BJ (cell line): Measurements from ENCODE around the gene INHBC. TPM values are rescaled to one million over a fixed set of nuclear protein-coding genes. Genes with fewer than 3 reads are reported as not detected.
"Not testable (repeated sequence)": the region's sequence is repeated elsewhere in the genome, so short reads cannot be mapped to it uniquely, and the experiment has no call there.

Experiments used
- CTCF ChIA-PET: fragments of 350-600 bp; formaldehyde crosslinking; extraction: SDS; loops from one replicate; lab custom pipeline; 2021; ENCODE audit warnings: antibody characterized with exemption, inconsistent platforms; lab: Yijun Ruan, JAX
- POLR2A ChIA-PET: fragments of 300-600 bp; sonication (Branson Sonifier 250); formaldehyde crosslinking; extraction: SDS; loops from one replicate; lab custom pipeline; 2021; ENCODE audit warnings: antibody characterized with exemption; lab: Charles Lee
- DNase-seq: peaks from one replicate; pipeline ENCODE4 v3.0.0-alpha.2; 2011; ENCODE audit warnings: low read depth
- H3K27me3 ChIP-seq: 2 replicates; pipeline ENCODE4 v1.6.0; 2011; ENCODE audit warnings: low read length; ENCODE audit not compliant: control insufficient read depth, insufficient read depth
- H3K36me3 ChIP-seq: 2 replicates; pipeline ENCODE4 v1.5.1; 2011; ENCODE audit warnings: low read length; ENCODE audit not compliant: control insufficient read depth, insufficient read depth
- H3K4me3 ChIP-seq: 2 replicates; pipeline ENCODE4 v1.5.1; 2011; ENCODE audit warnings: low read depth, mild to moderate bottlenecking, control low read depth, low read length
- polyA plus RNA-seq: library from polyadenylated mRNA; depleted of rRNA; stranded (reverse); fragments of >200 nt; gene quantifications from 2 replicates; pipeline ENCODE4 v1.2.3, GENCODE V29; 2011
- TF ChIP-seq, protein P1 (sequence below): IDR thresholded peaks from 2 replicates; pipeline ENCODE4 v1.5.1; 2011; ENCODE audit warnings: low read depth, mild to moderate bottlenecking, control low read depth, inconsistent platforms, low read length, moderate library complexity; ENCODE audit not compliant: insufficient read depth

The INHBC gene
- polyA plus RNA-seq, 1 experiment: 0.09 TPM

DNA sequence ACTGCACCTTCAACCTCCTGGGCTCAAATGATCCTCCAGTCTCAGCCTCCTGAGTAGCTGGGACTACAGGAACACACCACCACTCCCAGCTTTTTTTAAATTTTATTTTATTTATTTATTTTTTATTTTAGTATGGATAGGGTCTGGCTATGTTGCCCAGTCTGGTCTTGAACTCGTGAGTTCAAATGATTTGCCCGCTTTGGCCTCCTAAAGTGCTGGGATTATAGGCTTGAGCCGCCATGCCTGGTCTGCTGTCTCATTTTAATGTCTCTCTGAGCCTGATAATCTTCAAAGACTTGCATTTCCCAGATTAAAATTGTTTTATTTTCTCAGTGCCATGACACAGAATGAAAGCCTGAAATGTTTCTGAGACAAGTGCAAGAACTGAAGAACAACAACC, 1.2 kb upstream of the INHBC start:
- Histone ChIP-seq H3K27me3 (no peaks in the 10 kb centered on the region; the same call in 1 of the 2 replicates), H3K4me3 (no peak overlapping the region), H3K36me3 (no peaks in the 10 kb centered on the region)
- ChIA-PET POLR2A (no interaction called here), CTCF (interaction anchor here (1.5 to 1.6 kb wide), 2 partner anchors 12 to 19 kb away, joined by 3 to 6 read pairs; no protein-coding TSS in a partner anchor)
- DNase-seq: no peak
- TF ChIP-seq, protein P1, sequence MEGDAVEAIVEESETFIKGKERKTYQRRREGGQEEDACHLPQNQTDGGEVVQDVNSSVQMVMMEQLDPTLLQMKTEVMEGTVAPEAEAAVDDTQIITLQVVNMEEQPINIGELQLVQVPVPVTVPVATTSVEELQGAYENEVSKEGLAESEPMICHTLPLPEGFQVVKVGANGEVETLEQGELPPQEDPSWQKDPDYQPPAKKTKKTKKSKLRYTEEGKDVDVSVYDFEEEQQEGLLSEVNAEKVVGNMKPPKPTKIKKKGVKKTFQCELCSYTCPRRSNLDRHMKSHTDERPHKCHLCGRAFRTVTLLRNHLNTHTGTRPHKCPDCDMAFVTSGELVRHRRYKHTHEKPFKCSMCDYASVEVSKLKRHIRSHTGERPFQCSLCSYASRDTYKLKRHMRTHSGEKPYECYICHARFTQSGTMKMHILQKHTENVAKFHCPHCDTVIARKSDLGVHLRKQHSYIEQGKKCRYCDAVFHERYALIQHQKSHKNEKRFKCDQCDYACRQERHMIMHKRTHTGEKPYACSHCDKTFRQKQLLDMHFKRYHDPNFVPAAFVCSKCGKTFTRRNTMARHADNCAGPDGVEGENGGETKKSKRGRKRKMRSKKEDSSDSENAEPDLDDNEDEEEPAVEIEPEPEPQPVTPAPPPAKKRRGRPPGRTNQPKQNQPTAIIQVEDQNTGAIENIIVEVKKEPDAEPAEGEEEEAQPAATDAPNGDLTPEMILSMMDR: no peak

DNA sequence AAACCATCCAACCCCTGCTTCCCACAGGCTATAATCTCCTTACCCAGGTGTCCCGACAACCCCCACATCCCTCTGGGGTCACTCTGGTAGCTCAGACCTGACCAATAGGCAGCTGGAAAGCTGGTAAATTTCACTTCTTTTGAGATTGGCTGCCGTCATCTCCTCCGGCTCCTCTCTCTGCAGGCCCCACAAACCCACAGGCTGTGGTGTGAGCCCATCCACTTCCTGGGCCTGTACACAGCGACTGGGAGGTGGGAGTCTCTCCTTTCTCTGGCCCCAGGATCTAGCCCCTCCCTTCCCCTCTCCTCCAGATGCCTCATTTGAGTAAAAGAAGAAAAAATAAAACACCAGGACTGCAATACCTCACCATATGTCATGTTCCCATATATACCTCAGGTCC, 709 bp downstream of the INHBC start:
- ChIA-PET POLR2A (no interaction called here), CTCF (interaction anchor here (1.6 kb wide), 2 partner anchors 17 to 20 kb away, joined by 3 to 8 read pairs; partner anchors contain the start of gene INHBE)
- no peak for DNase-seq
- no peak overlapping the region for H3K4me3 ChIP-seq
- no peaks in the 10 kb centered on the region; the same call in 1 of the 2 replicates for H3K27me3 ChIP-seq
- no peaks in the 10 kb centered on the region for H3K36me3 ChIP-seq
- TF ChIP-seq, protein P1: no peak

DNA sequence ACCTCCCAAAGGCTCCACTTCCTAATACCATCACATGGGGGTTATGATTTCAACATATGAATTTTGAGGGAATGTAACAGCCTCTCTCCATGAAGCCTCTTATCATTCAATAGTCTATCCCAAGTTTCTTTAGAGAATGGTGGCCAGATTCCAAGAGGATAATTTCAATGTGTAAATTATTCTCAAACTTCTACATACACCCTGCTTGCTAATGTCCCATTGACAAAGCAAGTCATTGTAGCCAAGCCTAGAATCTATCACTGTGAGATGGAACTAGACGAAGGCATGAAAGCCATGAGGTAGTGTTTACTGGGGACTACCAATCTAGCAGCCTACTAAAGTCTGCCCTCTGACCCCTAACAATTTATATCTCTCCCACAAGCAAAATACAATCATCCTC, 3.8 kb downstream of the INHBC start:
- TF ChIP-seq, protein P1: no peak
- DNase-seq: no peak
- POLR2A ChIA-PET: no interaction called here
- H3K36me3 ChIP-seq: no peaks in the 10 kb centered on the region
- CTCF ChIA-PET: interaction anchor here (1.4 to 2.5 kb wide), 2 partner anchors 14 to 17 kb away, joined by 5 to 14 read pairs; partner anchors contain the start of gene INHBE
- no peaks in the 10 kb centered on the region; the same call in 1 of the 2 replicates for H3K27me3 ChIP-seq
- H3K4me3 ChIP-seq: no peak overlapping the region

DNA sequence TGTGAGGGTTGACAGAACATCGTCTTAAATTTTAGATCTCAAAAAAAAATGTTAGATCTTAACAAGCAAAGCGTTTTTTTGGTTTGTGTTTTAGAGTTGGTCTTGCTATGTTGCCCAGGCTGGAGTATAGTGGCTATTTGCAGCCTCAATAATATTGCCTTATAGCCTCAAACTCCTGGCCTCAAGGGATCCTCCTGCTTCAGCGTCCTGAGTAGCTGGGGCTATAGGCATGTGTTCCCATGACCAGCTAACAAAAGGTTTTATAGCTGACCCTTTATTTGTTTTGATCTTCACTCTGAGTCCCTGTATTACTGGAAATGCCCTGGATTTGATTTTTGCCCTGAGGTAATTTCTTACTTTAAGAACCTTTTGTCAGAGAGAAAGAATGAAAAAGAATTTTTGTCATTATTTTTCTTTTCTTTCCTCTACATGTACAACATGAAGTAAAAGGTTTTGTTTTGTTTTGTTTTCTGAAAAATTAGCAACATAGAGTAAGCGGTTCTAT, 5.2 kb downstream of the INHBC start:
- CTCF ChIA-PET: no interaction called here
- POLR2A ChIA-PET: no interaction called here
- H3K4me3 ChIP-seq: no peak overlapping the region
- H3K36me3 ChIP-seq: no peaks in the 10 kb centered on the region
- no peaks in the 10 kb centered on the region for H3K27me3 ChIP-seq
- DNase-seq: no peak
- TF ChIP-seq, protein P1: no peak

DNA sequence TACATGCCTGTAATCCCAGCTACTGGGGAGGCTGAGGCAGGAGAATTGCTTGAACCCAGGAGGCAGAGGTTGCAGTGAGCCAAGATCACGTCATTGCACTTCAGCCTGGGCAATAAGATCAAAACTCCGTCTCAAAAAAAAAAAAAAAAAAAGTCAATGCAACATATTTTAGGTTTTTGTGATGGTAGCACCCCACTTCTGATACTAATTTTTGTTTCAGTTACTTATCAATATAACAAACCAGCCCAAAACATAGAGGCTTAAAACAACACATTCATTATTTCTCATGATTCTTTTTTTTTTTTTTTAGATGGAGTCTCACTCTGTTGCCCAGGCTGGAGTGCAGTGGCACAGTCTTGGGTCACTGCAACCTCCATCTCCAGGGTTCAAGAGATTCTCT, 6.8 kb downstream of the INHBC start:
- H3K4me3 ChIP-seq, H3K27me3 ChIP-seq, POLR2A ChIA-PET, DNase-seq, H3K36me3 ChIP-seq: not testable (repeated sequence)
- CTCF ChIA-PET: interaction anchor here (0.7 to 1.3 kb wide), 2 partner anchors 11 to 18 kb away, joined by 3 read pairs; partner anchors contain the start of gene GLI1

DNA sequence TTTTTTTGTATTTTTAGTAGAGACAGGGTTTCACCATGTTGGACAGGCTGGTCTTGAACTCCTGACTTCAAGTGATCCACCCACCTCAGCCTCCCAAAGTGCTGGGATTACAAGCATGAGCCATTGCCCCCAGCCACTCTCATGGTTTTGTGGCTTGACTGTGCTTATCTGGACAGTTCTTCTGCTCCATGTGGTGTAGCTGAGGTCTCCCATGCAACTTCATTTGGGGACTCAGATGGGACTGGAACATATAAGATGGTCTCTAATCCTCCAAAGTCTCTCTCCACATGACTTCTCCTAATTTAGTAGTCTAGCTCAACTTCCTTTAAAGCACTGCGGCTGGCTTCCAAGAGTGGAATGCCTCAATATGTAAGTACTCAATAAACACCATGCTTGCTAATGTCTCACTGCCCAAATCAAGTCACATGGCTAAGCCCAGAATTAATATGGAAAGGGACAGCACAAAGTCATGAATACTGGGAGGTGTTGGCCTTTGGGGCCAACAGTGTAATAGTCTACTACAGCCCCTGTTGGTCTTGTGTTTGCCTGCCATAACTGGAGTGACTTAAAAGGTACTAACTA, 7.4 kb downstream of the INHBC start:
- no peak overlapping the region for H3K4me3 ChIP-seq
- TF ChIP-seq, protein P1: no peak
- H3K36me3 ChIP-seq: no peaks in the 10 kb centered on the region
- DNase-seq: no peak
- H3K27me3 ChIP-seq: no peaks in the 10 kb centered on the region
- CTCF ChIA-PET: interaction anchor here (1.4 kb wide), 1 partner anchor 11 kb away, joined by 11 read pairs; no protein-coding TSS in a partner anchor
- POLR2A ChIA-PET: no interaction called here

DNA sequence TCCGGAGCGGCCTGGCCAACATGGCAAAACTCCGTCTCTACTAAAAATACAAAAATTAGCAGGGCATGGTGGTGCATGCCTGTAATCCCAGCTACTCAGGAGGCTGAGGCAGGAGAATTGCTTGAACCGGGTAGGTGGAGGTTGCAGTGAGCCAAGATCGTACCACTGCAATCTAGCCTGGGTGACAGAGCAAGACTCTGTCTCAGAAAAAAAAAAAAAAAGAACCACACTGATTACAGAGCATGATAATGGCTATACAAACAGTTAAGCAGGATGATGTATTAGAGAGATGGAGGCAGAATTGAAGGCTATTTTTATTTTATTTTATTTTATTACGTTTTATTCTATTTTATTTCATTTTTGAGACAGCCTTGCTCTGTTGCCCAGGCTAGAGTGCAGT, 9.8 kb downstream of the INHBC start:
- CTCF ChIA-PET: interaction anchor here (1.6 to 2.1 kb wide), 2 partner anchors 9 to 11 kb away, joined by 6 to 9 read pairs; no protein-coding TSS in a partner anchor
- POLR2A ChIA-PET, DNase-seq, H3K4me3 ChIP-seq, H3K36me3 ChIP-seq, H3K27me3 ChIP-seq: not testable (repeated sequence)
